ENCODE data around the gene KRT39.
"Not testable (repeated sequence)": the region's sequence is repeated elsewhere in the genome, so short reads cannot be mapped to it uniquely, and the experiment has no call there.

KRT39 gene

GRCh38 chr17:40926341-40926740 lies 40.4 kb downstream of the KRT39 start:
- no peak overlapping the region for H3K4me3 ChIP-seq (ENCODE audit: low read depth, low read length)
- TF ChIP-seq CTCF (IDR thresholded peaks at IDR 0.05; ENCODE audit: insufficient read depth, low read depth, low read length, missing control alignments): no peak
- DNase-seq (ENCODE audit: low read depth): no peak

GRCh38 chr17:40922239-40922638 lies 44.5 kb downstream of the KRT39 start:
- TF ChIP-seq CTCF (IDR thresholded peaks at IDR 0.05; ENCODE audit: insufficient read depth, low read depth, low read length, missing control alignments): no peak
- no peak for DNase-seq (ENCODE audit: low read depth)
- H3K4me3 ChIP-seq (ENCODE audit: low read depth, low read length): no peak overlapping the region

GRCh38 chr17:40921026-40921425 lies 45.7 kb downstream of the KRT39 start:
- TF ChIP-seq CTCF (IDR thresholded peaks at IDR 0.05; ENCODE audit: insufficient read depth, low read depth, low read length, missing control alignments): no peak
- DNase-seq (ENCODE audit: low read depth): no peak
- no peak overlapping the region for H3K4me3 ChIP-seq (ENCODE audit: low read depth, low read length)

GRCh38 chr17:40917116-40917515 lies 49.6 kb downstream of the KRT39 start:
- not testable (repeated sequence) for DNase-seq (ENCODE audit: low read depth); H3K4me3 ChIP-seq (ENCODE audit: low read depth, low read length)

GRCh38 chr17:40916366-40916765 lies 50.4 kb downstream of the KRT39 start:
- DNase-seq (ENCODE audit: low read depth): no peak
- H3K4me3 ChIP-seq (ENCODE audit: low read depth, low read length): no peak overlapping the region
- no peak for TF ChIP-seq CTCF (IDR thresholded peaks at IDR 0.05; ENCODE audit: insufficient read depth, low read depth, low read length, missing control alignments)

GRCh38 chr17:40915721-40916256 lies 51.0 kb downstream of the KRT39 start:
- TF ChIP-seq CTCF (IDR thresholded peaks at IDR 0.05; ENCODE audit: insufficient read depth, low read depth, low read length, missing control alignments): no peak
- peak; percentile 58 for DNase-seq (ENCODE audit: low read depth)
- H3K4me3 ChIP-seq (ENCODE audit: low read depth, low read length): no peak overlapping the region

GRCh38 chr17:40915199-40915661 lies 51.5 kb downstream of the KRT39 start:
- peak; percentile 61 for DNase-seq (ENCODE audit: low read depth)
- TF ChIP-seq CTCF (IDR thresholded peaks at IDR 0.05; ENCODE audit: insufficient read depth, low read depth, low read length, missing control alignments): no peak
- no peak overlapping the region for H3K4me3 ChIP-seq (ENCODE audit: low read depth, low read length)

All from GM12865 (cell line).